ENCODE measurements around the gene TMEM163. TPM values are rescaled to one million over a fixed set of nuclear protein-coding genes. Genes with fewer than 3 reads are reported as not detected.
"Not testable (repeated sequence)": the region's sequence is repeated elsewhere in the genome, so short reads cannot be mapped to it uniquely, and the experiment has no call there.

TMEM163 gene
- total RNA-seq, 2 donors from 2014 or later: 0.24 TPM; not detected in 1

DNA sequence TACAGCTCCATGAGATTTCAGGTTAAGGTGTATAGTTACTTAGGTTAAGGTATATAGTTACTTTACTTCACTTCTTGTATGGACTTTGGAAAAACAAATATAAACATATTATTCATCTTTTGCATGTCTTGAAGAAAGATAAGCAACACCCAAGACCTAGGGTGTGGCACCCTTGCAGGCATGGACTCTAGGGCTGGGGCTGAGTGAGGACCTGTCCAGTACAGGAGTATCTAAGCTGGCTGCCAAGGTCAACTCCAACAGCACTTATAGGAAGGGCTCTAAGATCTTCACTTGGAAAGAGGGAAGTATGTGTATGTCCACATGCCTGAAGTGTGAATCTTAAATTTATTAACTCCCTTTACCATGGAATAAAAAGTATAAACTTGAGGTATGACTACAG is 7.1 kb upstream of the TMEM163 start:
- no peak overlapping the region for H3K27ac ChIP-seq (ENCODE audit: low read depth, low read length)
- TF ChIP-seq, protein P1, sequence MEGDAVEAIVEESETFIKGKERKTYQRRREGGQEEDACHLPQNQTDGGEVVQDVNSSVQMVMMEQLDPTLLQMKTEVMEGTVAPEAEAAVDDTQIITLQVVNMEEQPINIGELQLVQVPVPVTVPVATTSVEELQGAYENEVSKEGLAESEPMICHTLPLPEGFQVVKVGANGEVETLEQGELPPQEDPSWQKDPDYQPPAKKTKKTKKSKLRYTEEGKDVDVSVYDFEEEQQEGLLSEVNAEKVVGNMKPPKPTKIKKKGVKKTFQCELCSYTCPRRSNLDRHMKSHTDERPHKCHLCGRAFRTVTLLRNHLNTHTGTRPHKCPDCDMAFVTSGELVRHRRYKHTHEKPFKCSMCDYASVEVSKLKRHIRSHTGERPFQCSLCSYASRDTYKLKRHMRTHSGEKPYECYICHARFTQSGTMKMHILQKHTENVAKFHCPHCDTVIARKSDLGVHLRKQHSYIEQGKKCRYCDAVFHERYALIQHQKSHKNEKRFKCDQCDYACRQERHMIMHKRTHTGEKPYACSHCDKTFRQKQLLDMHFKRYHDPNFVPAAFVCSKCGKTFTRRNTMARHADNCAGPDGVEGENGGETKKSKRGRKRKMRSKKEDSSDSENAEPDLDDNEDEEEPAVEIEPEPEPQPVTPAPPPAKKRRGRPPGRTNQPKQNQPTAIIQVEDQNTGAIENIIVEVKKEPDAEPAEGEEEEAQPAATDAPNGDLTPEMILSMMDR (conservative IDR thresholded peaks at IDR 0.05): no peak
- H3K27me3 ChIP-seq (ENCODE audit: control insufficient read depth, insufficient read depth, low read length, poor library complexity, severe bottlenecking): peaks cover 40% of the 10 kb centered on the region
- no peak overlapping the region for H3K9ac ChIP-seq (ENCODE audit: extremely low read depth, low read length, poor library complexity, severe bottlenecking)
- Mint-ChIP-seq H3K4me3 (no peak overlapping the region), H3K27me3 (ENCODE audit: insufficient read depth) (peaks cover 59% of the 10 kb centered on the region), H3K4me1 (no peaks in the 10 kb centered on the region), H3K9me3 (no peaks in the 10 kb centered on the region), H3K27ac (no peak overlapping the region), H3K36me3 (ENCODE audit: low read depth) (no peaks in the 10 kb centered on the region)
- H3K4me3 ChIP-seq (ENCODE audit: low read length): no peak overlapping the region
- H3K36me3 ChIP-seq (ENCODE audit: control insufficient read depth, insufficient read depth, low read length): no peaks in the 10 kb centered on the region
- no peaks in the 10 kb centered on the region for H3K4me1 ChIP-seq (ENCODE audit: control insufficient read depth, insufficient read depth, low read length)
- no peaks in the 10 kb centered on the region for H3K9me3 ChIP-seq (ENCODE audit: control insufficient read depth, low read length)
- DNase-seq: no peak

DNA sequence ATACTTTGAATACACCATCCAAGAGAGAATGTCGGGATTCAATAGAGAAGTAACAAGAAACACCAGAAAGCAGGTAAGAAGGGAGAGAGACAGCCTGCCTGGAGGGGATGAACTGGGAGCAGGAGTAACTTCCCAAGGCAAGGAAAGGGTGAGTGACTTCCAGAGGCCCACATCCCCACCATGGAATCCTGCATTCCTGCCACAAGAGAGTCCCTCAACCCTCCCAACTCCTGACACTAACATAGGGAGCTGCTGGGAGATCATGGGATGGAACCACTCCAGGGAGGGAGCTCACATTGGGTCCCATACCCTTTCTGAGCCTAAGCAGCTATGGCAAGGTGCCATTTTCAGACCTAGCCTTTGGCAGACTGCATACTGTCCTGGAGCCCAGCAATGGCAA is 5.5 kb upstream of the TMEM163 start:
- H3K27ac ChIP-seq (ENCODE audit: low read depth, low read length): no peak overlapping the region
- Mint-ChIP-seq H3K4me3 (no peak overlapping the region), H3K27me3 (ENCODE audit: insufficient read depth) (peaks cover 73% of the 10 kb centered on the region), H3K27ac (no peak overlapping the region), H3K9me3 (no peaks in the 10 kb centered on the region), H3K4me1 (no peaks in the 10 kb centered on the region), H3K36me3 (ENCODE audit: low read depth) (no peaks in the 10 kb centered on the region)
- no peak overlapping the region for H3K4me3 ChIP-seq (ENCODE audit: low read length)
- H3K36me3 ChIP-seq (ENCODE audit: control insufficient read depth, insufficient read depth, low read length): no peaks in the 10 kb centered on the region
- H3K9me3 ChIP-seq (ENCODE audit: control insufficient read depth, low read length): no peaks in the 10 kb centered on the region
- H3K4me1 ChIP-seq (ENCODE audit: control insufficient read depth, insufficient read depth, low read length): no peaks in the 10 kb centered on the region
- no peak for DNase-seq
- no peak overlapping the region for H3K9ac ChIP-seq (ENCODE audit: extremely low read depth, low read length, poor library complexity, severe bottlenecking)
- peaks cover 55% of the 10 kb centered on the region for H3K27me3 ChIP-seq (ENCODE audit: control insufficient read depth, insufficient read depth, low read length, poor library complexity, severe bottlenecking)
- 90% methylated on average over 1 of the region's 1 CpG; no CpG with 5 or more reads in 1 of the 2 experiments for WGBS, 2 experiments (ENCODE audit: insufficient coverage in 1 of 2, insufficient read length in 1 of 2)
- TF ChIP-seq, protein P1 (conservative IDR thresholded peaks at IDR 0.05): peak; percentile 54

DNA sequence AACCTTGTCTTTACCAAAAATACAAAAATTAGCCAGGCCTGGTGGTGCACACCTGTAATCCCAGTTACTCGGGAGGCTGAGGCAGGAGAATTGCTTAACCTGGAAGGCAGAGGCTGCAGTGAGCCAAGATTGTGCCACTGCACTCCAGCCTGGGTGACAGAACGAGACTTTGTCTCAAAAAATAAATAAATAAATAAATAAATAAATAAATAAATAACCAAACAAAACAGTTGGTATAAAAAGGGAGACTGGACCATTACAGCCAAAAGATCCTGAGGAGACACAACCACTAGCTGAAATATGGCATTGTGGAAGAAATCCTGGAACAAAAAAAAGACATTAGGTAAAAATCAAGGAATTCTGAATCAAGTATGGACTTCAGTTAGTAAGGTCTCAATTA is 4.9 kb upstream of the TMEM163 start:
- not testable (repeated sequence) for H3K36me3 Mint-ChIP-seq (ENCODE audit: low read depth); H3K4me3 ChIP-seq (ENCODE audit: low read length); H3K4me1 ChIP-seq (ENCODE audit: control insufficient read depth, insufficient read depth, low read length); H3K4me1 Mint-ChIP-seq; H3K36me3 ChIP-seq (ENCODE audit: control insufficient read depth, insufficient read depth, low read length); H3K9ac ChIP-seq (ENCODE audit: extremely low read depth, low read length, poor library complexity, severe bottlenecking); H3K27ac Mint-ChIP-seq; H3K9me3 Mint-ChIP-seq; H3K9me3 ChIP-seq (ENCODE audit: control insufficient read depth, low read length); H3K4me3 Mint-ChIP-seq; DNase-seq; H3K27ac ChIP-seq (ENCODE audit: low read depth, low read length)
- H3K27me3 ChIP-seq (ENCODE audit: control insufficient read depth, insufficient read depth, low read length, poor library complexity, severe bottlenecking): peaks cover 60% of the 10 kb centered on the region
- peaks cover 72% of the 10 kb centered on the region for H3K27me3 Mint-ChIP-seq (ENCODE audit: insufficient read depth)
- 94 to 100% methylated on average over 1 of the region's 2 CpGs for WGBS, 2 experiments (ENCODE audit: insufficient coverage in 1 of 2, insufficient read length in 1 of 2)

GRCh38 chr2:134722728-134723127 is 3.9 kb upstream of the TMEM163 start:
- Histone ChIP-seq H3K27ac (ENCODE audit: low read depth, low read length) (no peak overlapping the region), H3K9ac (ENCODE audit: extremely low read depth, low read length, poor library complexity, severe bottlenecking) (no peak overlapping the region), H3K36me3 (ENCODE audit: control insufficient read depth, insufficient read depth, low read length) (no peaks in the 10 kb centered on the region), H3K27me3 (ENCODE audit: control insufficient read depth, insufficient read depth, low read length, poor library complexity, severe bottlenecking) (peaks cover 67% of the 10 kb centered on the region), H3K4me3 (ENCODE audit: low read length) (no peak overlapping the region), H3K9me3 (ENCODE audit: control insufficient read depth, low read length) (no peaks in the 10 kb centered on the region), H3K4me1 (ENCODE audit: control insufficient read depth, insufficient read depth, low read length) (no peaks in the 10 kb centered on the region)
- Mint-ChIP-seq H3K4me3 (no peak overlapping the region), H3K27me3 (ENCODE audit: insufficient read depth) (peaks cover 73% of the 10 kb centered on the region), H3K36me3 (ENCODE audit: low read depth) (no peaks in the 10 kb centered on the region), H3K9me3 (no peaks in the 10 kb centered on the region), H3K4me1 (peaks cover under 1% of the 10 kb centered on the region), H3K27ac (no peak overlapping the region)
- TF ChIP-seq, protein P1 (conservative IDR thresholded peaks at IDR 0.05): peak; percentile 72
- DNase-seq: peak; percentile 79
- WGBS, 2 experiments (ENCODE audit: insufficient coverage in 1 of 2, insufficient read length in 1 of 2): 68% methylated on average over 6 of the region's 6 CpGs; no CpG with 5 or more reads in 1 of the 2 experiments
